Measurements from ENCODE around the gene APBA1. TPM values are rescaled to one million over a fixed set of nuclear protein-coding genes. Genes with fewer than 3 reads are reported as not detected.

The APBA1 gene
- total RNA-seq, 1 experiment from 2014 or later = 1.8 TPM

- Histone ChIP-seq H2AFZ (ENCODE audit: low read length) (no peak overlapping the region), H4K20me1 (ENCODE audit: control insufficient read depth, insufficient read depth, insufficient read length) (no peaks in the 10 kb centered on the region), H2BK5ac (ENCODE audit: insufficient read length, low read length) (no peak overlapping the region), H3K4ac (ENCODE audit: low read depth, low read length) (no peak overlapping the region), H2BK12ac (ENCODE audit: insufficient read length, low read depth, low read length) (no peak overlapping the region), H4K8ac (replicated peaks; ENCODE audit: insufficient read length, low read depth, low read length) (no peak overlapping the region), H3K14ac (ENCODE audit: insufficient read depth, low read length) (no peak overlapping the region), H3K4me1 (ENCODE audit: insufficient read depth, low read length) (no peaks in the 10 kb centered on the region), H3K79me1 (ENCODE audit: insufficient read depth, low read depth, low read length, poor library complexity, severe bottlenecking) (no peaks in the 10 kb centered on the region), H3K18ac (ENCODE audit: insufficient read length, low read depth, low read length) (no peak overlapping the region), H4K5ac (ENCODE audit: insufficient read length, low read depth, low read length) (no peak overlapping the region), H3K27me3 (ENCODE audit: insufficient read depth, low read length) (no peaks in the 10 kb centered on the region), H3K27ac (ENCODE audit: insufficient read length, low read depth, low read length) (no peak overlapping the region), H4K91ac (ENCODE audit: insufficient read length, low read depth, low read length) (no peak overlapping the region), H3K9ac (ENCODE audit: extremely low read depth, insufficient read length, low read length) (no peak overlapping the region), H3K56ac (ENCODE audit: insufficient read length, low read depth, low read length) (no peak overlapping the region), H3K23ac (ENCODE audit: insufficient read length, low read depth, low read length) (no peak overlapping the region), H3K79me2 (ENCODE audit: insufficient read depth, low read length) (no peaks in the 10 kb centered on the region), H3K4me2 (ENCODE audit: insufficient read depth, insufficient read length, low read length) (no peak overlapping the region), H2BK20ac (ENCODE audit: low read depth, low read length, poor library complexity, severe bottlenecking) (no peak overlapping the region), H2BK120ac (ENCODE audit: low read depth, low read length, poor library complexity, severe bottlenecking) (no peak overlapping the region), H3T11ph (ENCODE audit: low read length) (no peak overlapping the region), H2BK15ac (ENCODE audit: low read depth, low read length) (no peak overlapping the region), H2AK5ac (ENCODE audit: insufficient read length, low read length) (no peak overlapping the region), H3K9me3 (ENCODE audit: control insufficient read depth, low read depth, low read length) (no peaks in the 10 kb centered on the region), H3K23me2 (ENCODE audit: insufficient read length, low read depth, low read length, poor library complexity, severe bottlenecking) (no peaks in the 10 kb centered on the region)
- no CpG with 5 or more reads among the region's 6 CpGs for WGBS (ENCODE audit: extremely low coverage, insufficient read length, low lambda C conversion rate)
- DNase-seq = no peak
- Mint-ChIP-seq H3K4me3 (no peak overlapping the region), H3K9me3 (peaks cover 12 to 13% of the 10 kb centered on the region in 2 experiments), H3K27me3 (ENCODE audit: low read depth) (no peaks in the 10 kb centered on the region), H3K27ac (no peak overlapping the region; a peak in 1 of 7 replicates), H3K4me1 (peaks cover 2 to 14% of the 10 kb centered on the region in 2 experiments; a peak in 2 of 4 replicates), H3K36me3 (ENCODE audit: insufficient read depth in 1 of 3, low read depth in 3 of 3) (peaks cover 9 to 14% (median 12%) of the 10 kb centered on the region in 3 experiments; a peak in 6 of 7 replicates)
- TF ChIP-seq CTCF (conservative IDR thresholded peaks at IDR 0.05) = no peak
Observed at GRCh38 chr9:69429281-69429680, 242.9 kb downstream of the APBA1 start.

Measured in H9 (cell line).